Measurements from ENCODE around the gene ACOX2. TPM values are rescaled to one million over a fixed set of nuclear protein-coding genes. Genes with fewer than 3 reads are reported as not detected.

ACOX2 gene
- total and polyA plus RNA-seq, 2 of the 13 experiments (the other 11 are each of a cell fraction or from before 2014, with no cell fraction given) = 42.6 to 98.5 TPM

GRCh38 chr3:58522759-58523425 is 14.1 kb downstream of the ACOX2 start:
- DNase-seq (ENCODE audit: low spot score) (peak; percentile 78), FAIRE-seq (peak; percentile 63), ATAC-seq (peak; percentile 32)
- Histone ChIP-seq H3K4me2 (ENCODE audit: low read depth, low read length) (peak overlapping the region; percentile 52), H2AFZ (ENCODE audit: low read length) (no peak overlapping the region), H3K4me3 (replicated peaks in 1 of 3; ENCODE audit: insufficient read depth in 1 of 3, low read depth in 2 of 3, low read length in 3 of 3) (no peak overlapping the region), H3K4me1 (ENCODE audit: insufficient read depth, low read length) (peaks cover 100% of the 10 kb centered on the region), H3K79me2 (ENCODE audit: insufficient read depth, low read length) (no peaks in the 10 kb centered on the region), H3K36me3 (replicated peaks in 1 of 2; ENCODE audit: control insufficient read depth in 1 of 2, insufficient read depth in 2 of 2, low read length in 2 of 2) (peaks cover 5 to 6% of the 10 kb centered on the region in 2 experiments; a peak in 4 of 5 replicates), H3K27ac (ENCODE audit: extremely low read length, insufficient read depth, low read length) (peak overlapping the region; percentile 88), H3K9me3 (ENCODE audit: low read length) (no peaks in the 10 kb centered on the region), H3K27me3 (ENCODE audit: control insufficient read depth in 1 of 2, insufficient read depth in 2 of 2, low read length in 2 of 2) (no peaks in the 10 kb centered on the region), H4K20me1 (ENCODE audit: insufficient read depth, low read length) (no peaks in the 10 kb centered on the region), H3K9ac (ENCODE audit: insufficient read depth, low read depth, low read length) (peak overlapping the region; percentile 44; the same call in 1 of the 2 replicates)
- ChIA-PET POLR2A (interaction anchor here (1.2 to 1.6 kb wide), 4 partner anchors 8 to 53 kb away, joined by 3 to 6 read pairs (median 4); partner anchors contain the start of gene ACOX2), CTCF (ENCODE audit: low intra/inter-chr PET ratio, low total read pairs) (no interaction called here)
- 9% methylated on average over 4 of the region's 5 CpGs for WGBS (ENCODE audit: low lambda C conversion rate)
- intact Hi-C loops (cut with micrococcal nuclease; ENCODE audit: unreplicated experiment) (loop anchor here (2.0 kb wide), 1 partner anchor 60 kb away; no protein-coding TSS in a partner anchor), in situ Hi-C loops (cut with HindIII; ENCODE audit: extremely low pct_ligation_motif_present, low pct_unique_long_range_greater_than_20kb) (no loop called here)
- BruUV-seq (replicated peaks) = TSS peak; percentile 9
- TF ChIP-seq MXD3 (CRISPR knock-in tag; IDR thresholded peaks at IDR 0.05) (no peak), BCL6 (CRISPR knock-in tag; IDR thresholded peaks at IDR 0.05) (0 out of 2 replicates have a peak, but pooled peaks have one; percentile 7), MEF2D (CRISPR knock-in tag; IDR thresholded peaks at IDR 0.05) (no peak), ZBTB7A (CRISPR knock-in tag; IDR thresholded peaks at IDR 0.05) (no peak), POGZ (CRISPR knock-in tag; IDR thresholded peaks at IDR 0.05) (no peak), HMGXB4 (CRISPR knock-in tag; IDR thresholded peaks at IDR 0.05; ENCODE audit: borderline replicate concordance in 1 of 2, low read depth in 1 of 2) (no peak), ZFP36L1 (CRISPR knock-in tag; IDR thresholded peaks at IDR 0.05) (no peak), ZNF225 (CRISPR knock-in tag; IDR thresholded peaks at IDR 0.05) (no peak), SAP130 (CRISPR knock-in tag; IDR thresholded peaks at IDR 0.05; ENCODE audit: low read depth) (peak; percentile 42), ZNF460 (CRISPR knock-in tag; IDR thresholded peaks at IDR 0.05; ENCODE audit: borderline replicate concordance) (no peak), NFIC (IDR thresholded peaks at IDR 0.05; ENCODE audit: low read length) (0 out of 2 replicates have a peak, but pooled peaks have one; percentile 41), HDAC2 (CRISPR knock-in tag; IDR thresholded peaks at IDR 0.05) (peak; percentile 46; the same call in 1 of the 2 replicates), THAP9 (CRISPR knock-in tag; IDR thresholded peaks at IDR 0.05; ENCODE audit: borderline replicate concordance) (no peak), ZMYM3 (CRISPR knock-in tag; IDR thresholded peaks at IDR 0.05) (peak; percentile 73), KDM6A (CRISPR knock-in tag; IDR thresholded peaks at IDR 0.05; ENCODE audit: low read depth) (peak; percentile 11; the same call in 1 of the 2 replicates), PLRG1 (conservative IDR thresholded peaks at IDR 0.05) (no peak), ZNF574 (CRISPR knock-in tag; IDR thresholded peaks at IDR 0.05) (peak; percentile 86)
